HG03066 (cell line): Measurements from ENCODE around the gene WDR49.
"Not testable (repeated sequence)": the region's sequence is repeated elsewhere in the genome, so short reads cannot be mapped to it uniquely, and the experiment has no call there.

Experiments used
- ATAC-seq: cut with Tn5 transposase; IDR thresholded peaks from one replicate; pipeline ENCODE4 v1.9.1; 2021; ENCODE audit warnings: low read depth; ENCODE audit not compliant: unreplicated experiment

The WDR49 gene

DNA sequence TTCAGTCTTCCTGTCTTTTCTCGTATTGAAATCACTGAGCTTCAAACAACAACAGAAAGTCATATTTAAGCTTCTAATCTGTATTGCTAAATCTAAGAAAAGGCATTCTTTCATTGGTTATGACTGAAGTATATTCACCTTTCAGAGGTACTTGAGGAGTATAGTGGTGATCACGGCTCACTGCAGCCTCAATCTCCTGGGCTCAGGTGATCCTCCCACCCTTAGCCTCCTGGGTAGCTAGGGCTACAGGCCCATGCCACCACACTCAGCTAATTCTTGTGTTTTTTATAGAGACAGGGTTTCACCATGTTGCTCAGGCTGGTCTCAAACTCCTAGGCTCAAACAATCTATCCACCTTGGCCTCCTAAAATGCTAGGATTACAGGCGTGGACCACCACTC is 38.7 kb downstream of the WDR49 start:
- no peak for ATAC-seq

DNA sequence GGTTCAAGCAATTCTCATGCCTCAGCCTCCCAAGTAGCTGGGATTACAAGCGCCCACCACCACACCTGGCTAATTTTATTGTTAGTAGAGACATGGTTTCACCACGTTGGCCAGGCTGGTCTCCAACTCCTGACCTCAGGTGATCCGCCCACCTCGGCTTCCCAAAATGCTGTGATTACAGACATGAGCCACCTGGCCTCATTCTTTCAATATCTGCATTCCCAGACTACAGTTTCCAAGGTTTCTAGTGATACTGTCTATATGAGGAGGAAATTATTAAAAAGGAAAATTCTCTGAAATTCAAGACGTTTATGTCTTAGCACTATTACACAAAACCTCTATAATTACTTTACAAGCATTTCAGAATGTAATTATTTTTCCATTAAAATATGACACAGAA is 39.5 kb downstream of the WDR49 start:
- not testable (repeated sequence) for ATAC-seq

DNA sequence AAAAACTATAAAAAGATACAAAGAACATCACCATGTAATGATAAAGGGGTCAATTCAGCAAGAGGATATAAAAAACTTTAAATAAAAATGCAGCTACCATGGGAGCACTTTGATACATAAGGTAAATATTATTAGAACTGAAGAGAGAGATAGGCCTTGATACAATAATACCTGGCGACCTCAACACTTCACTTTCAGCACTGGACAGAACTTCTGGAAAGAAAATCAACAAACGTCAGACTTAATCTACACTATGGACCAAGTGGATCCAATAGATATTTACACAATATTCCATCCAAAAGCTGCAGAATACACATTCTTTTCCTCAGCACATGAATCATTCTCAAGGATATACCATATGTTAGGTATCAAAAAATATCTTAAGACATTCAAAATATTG is 42.0 kb downstream of the WDR49 start:
- no peak for ATAC-seq

DNA sequence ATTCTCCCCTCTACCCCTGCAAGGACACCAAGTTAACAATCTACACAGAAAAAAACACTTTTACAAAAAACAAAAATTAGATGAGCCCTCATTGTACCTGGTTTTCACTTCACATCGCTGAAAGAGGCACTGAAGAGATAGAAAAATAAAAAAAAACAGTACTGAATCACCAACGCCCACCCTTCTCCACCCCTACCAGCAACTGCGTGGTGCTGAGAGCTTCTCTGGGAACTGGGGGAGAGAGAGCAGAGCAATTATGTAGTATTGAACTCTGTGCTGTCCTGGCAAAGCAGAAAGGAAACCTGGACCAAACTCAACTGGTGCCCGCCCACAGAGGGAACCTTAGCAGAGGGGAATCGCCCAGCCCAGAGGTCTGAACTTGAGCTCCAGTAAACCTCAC is 44.6 kb downstream of the WDR49 start:
- ATAC-seq = no peak

DNA sequence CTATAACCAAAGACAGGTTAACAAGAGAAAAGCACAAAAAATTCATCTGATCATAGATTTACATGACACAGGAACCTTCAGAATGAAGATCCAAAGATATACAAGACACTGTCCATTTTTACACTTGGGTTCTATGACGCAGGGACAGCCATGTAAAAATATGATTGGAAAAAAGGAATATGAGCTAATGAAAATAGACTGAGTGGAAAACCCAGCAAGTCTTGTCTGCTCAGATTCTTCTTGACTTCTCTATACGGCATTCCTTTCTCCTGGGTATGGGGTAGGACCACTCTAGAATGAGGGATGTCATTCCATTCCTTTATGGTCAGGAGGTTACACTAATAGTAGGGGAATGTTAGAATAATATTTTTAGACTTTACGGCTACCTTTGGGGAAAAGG is 46.9 kb downstream of the WDR49 start:
- ATAC-seq = no peak

DNA sequence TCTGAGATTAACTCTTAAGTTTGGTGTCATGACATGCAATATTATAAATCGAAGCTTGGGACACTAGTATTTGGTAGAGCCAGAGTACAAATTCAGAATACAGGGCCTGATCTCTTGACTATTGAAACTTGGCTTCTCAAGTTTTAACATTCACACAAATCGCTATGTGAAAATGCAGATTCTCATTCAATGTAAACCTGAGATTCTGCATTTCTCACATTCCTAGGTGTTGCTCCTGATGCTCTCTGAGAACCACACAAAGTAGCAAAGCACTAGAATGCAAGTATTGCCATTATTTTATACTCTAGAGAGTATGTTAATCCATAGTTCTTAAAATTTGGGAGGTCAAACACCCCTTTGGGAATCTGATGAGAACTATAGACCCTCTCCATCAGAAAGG is 47.9 kb downstream of the WDR49 start:
- no peak for ATAC-seq

DNA sequence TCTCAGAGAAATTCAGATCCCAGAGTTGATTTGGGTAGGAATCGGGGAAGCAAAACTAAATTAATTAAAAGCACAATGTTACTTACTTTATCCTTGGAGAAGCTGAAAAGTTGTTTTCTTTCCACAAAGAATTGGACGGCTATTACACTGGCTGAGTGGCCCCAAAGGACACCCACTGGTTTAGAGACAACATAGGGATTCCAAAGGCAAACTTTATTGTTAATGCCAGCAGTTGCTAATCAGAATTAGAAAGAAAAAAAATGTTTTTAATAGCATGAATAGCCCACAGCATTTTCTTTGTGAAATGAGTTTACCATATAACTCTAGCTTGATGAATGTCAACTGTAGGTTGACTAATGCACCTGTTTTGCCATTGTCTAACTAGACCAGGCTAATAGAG is 51.7 kb downstream of the WDR49 start:
- no peak for ATAC-seq

DNA sequence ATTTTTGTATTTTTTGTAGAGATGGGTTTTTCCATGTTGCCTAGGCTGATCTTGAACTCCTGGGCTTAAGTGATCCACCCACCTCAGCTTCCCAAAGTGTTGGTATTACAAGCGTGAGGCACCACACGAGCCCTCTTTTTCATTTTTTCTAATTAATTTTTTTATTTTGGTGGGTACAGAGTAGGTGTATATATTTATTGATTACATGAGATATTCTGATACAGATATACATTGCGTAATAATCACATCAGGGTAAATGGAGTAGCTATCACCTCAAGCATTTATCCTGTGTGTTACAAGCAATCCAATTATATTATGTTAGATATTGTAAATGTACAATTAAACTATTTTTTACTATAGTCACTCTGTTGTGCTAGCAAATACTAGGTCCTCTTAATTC is 66.1 kb downstream of the WDR49 start:
- no peak for ATAC-seq

DNA sequence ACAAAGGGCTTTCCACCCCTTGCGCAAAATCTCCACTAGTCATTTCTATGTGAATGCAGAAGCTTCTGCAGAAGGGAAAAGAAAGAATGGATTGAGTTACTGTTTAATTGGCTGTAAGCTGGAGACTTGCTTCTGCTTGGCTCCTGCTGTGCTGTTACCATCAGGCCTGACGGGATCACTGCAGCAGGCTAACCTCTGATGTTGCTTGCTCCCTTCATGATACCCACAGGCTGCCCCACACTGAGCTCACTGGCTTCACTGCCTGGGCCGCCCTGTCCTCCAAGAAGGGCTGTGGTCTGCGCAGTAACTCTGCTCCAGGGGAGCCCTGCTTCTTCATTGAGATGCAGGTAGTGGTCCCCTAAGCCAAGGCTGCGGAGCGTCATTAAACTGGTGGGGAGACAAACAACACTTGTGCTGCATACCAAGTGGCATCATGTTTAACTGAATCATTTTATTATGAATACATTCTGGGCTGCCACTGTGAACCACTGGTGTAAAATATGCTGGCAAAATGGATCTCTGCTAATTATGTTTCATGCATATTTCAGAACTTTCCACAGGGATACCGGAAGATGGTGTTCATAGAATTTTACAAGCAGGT is 78.6 kb downstream of the WDR49 start:
- no peak for ATAC-seq

DNA sequence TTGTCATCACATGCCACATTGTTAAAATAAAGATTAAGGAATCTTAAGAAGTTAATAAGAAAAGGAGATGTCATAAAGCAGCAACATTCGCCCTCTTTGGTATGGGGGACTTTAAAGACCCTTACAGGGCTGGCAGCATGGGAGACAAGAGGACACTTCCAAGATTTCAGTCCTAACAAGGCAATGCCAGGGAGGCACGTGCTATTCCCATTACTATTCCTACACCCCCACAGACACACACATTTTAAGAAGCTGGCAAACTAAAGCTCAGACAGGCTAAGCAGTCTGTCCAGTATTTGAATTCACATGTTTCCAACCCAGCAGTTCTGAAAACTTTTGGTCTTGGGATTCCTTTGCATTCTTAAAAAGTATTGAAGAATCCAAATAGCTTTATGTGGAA is 80.8 kb downstream of the WDR49 start:
- ATAC-seq = no peak

DNA sequence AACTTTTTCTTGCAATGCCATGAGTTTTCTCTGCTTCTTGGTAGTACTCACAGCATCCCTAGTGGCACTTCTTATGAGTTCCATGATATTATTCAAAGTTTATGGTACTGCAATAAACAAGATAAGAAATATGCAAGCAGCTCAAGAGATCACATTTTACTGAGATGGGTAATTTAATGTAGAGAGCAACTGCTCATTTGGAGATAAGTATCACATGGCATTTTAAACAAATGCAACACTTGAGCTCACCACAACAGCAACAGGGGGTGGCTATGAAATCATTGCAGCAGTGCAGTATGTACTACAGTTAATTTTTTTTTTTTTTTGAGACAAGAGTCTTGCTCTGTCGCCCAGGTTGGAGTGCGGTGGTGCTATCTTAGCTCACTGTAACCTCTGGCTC is 85.1 kb downstream of the WDR49 start:
- ATAC-seq = no peak

DNA sequence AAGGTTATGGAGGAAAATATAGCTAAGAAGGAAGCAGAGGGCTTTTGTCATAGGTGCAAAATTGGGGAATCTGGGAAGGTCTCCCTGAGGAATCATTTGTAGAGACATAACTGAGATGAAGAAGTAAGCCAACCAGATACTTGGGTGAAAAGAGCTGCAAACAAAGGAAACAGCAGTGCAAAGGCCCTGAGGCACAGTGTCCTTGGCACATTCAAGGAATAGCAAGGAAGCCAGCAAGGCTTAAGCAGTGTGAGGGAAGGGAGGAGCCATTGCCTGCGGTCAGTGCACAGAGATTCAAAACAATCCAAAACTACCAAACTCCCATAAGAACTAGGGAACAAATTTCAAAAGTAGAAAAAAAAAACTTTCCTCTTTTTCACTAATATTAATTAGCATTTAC is 88.3 kb downstream of the WDR49 start:
- ATAC-seq = no peak

DNA sequence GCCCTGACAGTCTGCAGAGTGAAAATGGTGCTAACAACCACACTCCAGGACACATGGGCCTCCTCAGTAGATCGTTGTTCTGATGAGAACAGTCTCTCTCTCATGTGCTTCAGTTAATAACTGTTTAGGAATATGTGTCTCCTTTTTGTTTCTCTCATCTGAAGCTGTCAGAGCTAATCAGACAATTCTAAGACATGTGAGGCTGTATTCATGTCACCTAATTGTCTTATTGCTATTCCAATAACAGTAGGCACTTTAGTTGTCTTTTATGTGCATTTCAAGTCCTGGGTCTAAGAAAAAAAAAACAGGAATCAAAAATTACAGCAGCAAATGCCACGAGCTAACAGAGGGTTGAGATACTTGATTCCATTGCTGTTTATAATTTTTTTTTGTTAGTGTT is 89.1 kb downstream of the WDR49 start:
- no peak for ATAC-seq

DNA sequence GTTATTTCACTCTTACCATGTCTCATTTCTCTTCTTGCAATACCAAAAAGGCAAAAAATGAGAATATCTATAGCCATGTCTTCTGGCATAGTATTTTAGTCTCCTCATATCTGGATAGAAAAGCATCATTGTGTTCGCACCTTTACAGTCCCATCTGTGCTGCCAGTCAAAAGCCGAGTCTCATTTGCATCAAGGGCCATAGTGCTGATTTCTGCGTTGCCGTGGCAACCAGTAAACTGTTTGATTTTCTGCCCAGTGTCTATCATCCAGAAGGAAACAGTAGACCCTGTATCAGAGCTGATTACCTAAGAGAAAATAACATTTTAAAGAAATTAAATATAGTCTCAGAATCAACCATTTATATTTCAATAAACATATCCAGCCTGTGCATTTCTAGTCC is 93.8 kb downstream of the WDR49 start:
- no peak for ATAC-seq

DNA sequence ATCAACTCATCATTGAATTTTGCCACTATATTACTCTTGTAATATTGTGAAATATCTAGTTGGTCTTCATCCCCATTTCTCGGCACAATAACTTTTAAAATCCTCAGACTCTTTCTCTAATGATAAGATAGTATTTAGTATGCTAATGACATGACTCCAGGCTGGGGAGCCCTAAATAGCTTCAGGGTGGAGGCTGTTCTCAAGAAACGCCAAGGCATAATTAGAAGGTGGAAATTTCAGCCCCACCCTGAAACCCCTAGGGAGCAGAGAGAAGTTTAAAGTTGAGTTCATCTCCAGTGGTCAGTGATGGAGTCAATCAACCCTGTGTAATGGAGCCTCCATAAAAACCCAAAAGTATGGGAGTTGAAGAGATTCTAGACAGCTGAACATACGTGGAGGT is 98.8 kb downstream of the WDR49 start:
- ATAC-seq = no peak

DNA sequence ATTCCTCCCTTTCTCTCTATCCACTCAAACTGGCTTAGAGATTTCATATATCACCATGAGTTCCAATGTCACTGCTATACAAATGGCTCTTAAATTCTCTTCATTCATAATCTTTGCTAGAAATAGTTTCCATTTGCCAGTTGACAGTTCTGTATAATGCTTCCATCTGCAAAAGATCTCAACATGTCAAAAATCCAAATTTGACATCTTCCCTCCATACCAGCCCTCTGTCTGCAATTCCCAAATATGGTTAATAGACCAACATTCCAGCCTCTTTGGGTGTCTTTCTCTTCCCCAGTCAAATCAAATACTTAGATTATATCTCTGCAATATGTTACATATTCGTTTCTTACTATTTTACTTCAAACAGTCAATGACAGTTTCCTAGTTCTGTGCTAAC is 115.7 kb downstream of the WDR49 start:
- ATAC-seq = no peak

DNA sequence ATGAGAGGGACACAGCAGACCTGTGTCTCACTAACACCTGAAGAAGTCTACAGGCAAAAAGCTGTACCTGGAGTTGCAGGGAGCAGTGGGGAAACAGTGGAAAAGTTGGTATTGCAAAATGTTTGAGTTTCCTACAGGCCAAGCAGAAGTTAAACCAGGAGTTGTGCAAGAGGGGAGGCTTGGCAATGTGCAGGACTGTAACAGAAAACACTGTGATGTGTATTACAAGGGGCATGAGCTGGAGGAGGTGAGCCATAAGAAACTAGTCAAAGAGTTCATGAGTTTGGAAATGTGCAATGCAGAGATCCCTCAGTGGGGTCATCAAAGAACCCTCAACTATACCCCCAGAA is 132.8 kb downstream of the WDR49 start:
- no peak for ATAC-seq

DNA sequence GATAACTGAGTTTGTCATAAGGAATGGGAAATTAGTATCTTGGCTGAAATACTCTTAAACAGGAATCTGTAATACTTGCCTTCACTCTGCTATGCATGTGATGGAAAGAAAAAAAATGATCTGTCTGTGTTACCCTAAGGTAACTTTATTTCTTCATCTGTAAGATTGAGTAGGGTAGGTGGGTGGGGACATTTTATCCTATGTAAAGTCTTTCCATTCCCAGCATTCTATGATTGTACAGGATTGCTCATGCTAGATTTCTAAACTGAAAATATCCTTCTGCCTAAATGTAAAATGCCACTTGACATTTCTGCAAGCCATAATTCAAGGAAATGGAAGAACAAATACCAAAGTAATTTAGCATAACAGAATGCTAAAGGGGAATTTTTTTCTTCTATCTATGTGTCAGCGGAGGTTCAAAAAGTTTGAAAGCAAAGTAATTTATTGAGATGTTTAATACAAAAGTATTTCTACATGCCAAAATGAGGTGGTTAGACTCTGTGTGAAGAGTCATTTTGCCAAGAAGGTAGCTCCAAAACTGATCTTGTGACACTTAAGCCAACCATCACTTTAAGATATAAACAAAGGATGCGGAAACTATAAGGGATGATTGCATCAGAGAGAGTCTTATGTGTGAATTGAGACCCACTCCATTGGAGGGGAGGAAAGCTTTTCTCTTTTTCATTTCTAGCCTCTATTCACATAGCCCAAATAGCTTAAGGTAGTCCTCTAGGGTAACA is 133.3 kb downstream of the WDR49 start:
- no peak for ATAC-seq

DNA sequence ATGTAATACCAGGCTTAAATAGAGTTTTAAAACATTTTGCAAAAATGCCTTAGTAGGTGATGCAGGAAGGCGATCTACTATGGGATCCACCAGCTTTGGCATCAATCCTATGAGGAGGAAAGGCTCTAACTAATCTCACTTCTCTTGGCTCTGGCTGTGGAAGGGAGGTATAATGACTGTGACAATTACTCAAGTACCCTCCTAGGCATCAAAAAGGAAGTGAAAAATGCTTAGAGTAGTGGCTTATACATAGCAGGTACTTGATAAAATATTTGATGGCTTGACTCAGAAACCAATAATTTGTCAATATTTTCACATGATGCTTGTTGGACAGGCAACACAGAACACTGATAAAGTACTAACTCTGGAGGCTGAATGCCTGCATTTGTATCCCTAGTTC is 145.8 kb downstream of the WDR49 start:
- no peak for ATAC-seq

DNA sequence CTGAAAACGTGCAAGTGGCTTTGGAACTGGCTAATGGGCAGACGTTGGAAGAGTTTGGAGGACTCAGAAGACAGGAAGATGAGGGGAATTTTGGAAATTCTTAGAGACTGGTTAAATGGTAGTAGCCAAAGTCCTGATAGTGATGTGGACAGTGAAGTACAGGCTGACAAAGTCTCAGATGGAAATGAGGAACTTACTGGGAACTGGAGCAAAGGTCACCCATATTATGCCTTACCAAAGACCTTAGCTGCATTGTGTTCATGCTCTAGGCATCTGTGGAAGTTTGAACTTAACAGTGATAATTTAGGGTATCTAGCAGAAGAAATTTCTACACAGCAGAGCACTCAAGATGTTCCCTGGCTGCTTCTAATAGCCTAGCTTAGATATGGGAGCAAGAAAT is 151.3 kb downstream of the WDR49 start:
- no peak for ATAC-seq

DNA sequence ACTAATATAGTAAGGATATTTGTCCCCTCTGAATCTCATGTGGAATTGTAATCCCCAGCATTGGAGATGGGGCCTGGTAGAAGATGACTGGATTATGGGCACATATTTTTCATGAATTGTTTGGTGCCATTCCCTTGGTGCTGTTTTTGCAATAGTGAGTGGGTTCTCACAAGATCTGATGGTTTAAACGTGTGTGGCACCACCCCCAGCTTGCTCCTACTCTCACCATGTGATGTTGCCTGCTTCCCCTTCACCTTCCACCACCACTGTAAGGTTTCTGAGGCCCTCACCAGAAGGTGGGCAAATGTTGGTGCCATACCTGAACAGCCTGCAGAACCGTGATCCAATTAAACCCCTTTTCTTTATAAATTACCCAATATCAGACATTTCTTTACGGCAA is 151.8 kb downstream of the WDR49 start:
- no peak for ATAC-seq

DNA sequence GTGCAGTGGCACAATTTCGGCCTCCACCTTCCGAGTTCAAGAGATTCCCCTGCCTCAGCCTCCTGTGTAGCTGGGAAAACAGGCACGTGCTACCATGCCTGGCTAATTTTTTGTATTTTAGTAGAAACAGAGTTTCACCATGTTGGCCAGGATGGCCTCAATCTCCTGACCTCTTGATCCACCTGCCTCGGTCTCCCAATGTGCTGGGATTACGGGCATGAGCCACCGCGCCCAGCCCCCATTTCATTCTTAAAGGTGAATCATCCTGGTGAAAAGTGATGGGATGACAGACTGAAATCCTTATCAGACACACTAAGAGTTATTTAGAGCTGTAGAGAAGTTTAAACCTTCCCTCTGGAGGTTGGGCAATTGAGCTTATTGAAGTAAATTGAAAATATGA is 155.8 kb downstream of the WDR49 start:
- ATAC-seq = no peak

DNA sequence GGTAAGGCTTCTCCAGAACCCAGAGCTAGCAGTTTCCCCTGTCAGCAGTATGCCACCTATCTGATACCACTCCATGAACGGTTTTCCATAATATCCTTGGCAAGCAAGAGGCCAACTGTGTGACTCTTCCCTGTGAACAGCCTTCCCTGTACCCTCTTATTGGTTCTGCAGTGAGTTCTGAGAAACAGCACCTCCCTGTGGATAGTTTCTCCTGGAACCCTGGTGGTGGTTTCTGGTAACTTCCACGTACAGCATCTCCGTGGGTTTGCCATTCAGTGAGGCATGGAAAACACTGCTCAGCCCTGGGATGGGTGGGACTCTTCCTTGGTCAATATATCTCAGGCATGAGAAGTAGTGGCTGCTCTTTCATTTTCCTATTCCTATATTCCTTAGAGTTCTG is 160.5 kb downstream of the WDR49 start:
- ATAC-seq = no peak
